Measurements from ENCODE around the gene TTC7B.

- no peak for TF ChIP-seq CTCF (IDR thresholded peaks at IDR 0.05)
- no peak for TF ChIP-seq POLR2A (IDR thresholded peaks at IDR 0.05)
Observed at GRCh38 chr14:90491221-90491885, 324.9 kb downstream of the TTC7B start.

Measured in adrenal gland (tissue), 5 donors.